ENCODE results near the gene TSPAN9.

DNA sequence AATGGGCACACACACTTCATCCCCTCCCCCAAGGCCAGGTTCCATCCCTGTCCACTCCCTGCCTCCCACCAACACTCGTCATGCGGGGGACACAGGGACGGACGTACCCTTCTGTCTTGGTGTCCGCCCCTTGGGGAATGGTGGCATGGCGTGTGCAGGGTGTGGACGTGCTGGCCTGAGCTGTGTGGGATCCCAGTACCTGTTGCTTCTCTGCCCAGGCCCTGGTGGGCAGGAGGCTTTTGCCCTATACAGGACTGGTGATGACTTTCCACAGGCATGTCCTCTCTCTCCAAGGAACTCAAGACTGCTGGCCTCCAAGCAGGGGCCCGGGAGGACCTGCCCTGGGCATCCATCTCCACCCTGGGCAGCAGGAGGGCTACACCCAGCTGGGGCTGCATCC lies 218.0 kb downstream of the TSPAN9 start:
- TF ChIP-seq CTCF (IDR thresholded peaks at IDR 0.05) (no peak), POLR2A (IDR thresholded peaks at IDR 0.05) (no peak)

All from body of pancreas (tissue), 4 donors.